NCI-H1436 treated with DMSO at 0.1 percent for 48 hours (cell line): Measurements from ENCODE around the gene STRIP2.
"Not testable (repeated sequence)": the region's sequence is repeated elsewhere in the genome, so short reads cannot be mapped to it uniquely, and the experiment has no call there.

Source experiments
- DNase-seq: peaks from one replicate; lab custom pipeline; 2025; lab: John Stamatoyannopoulos, UW

Gene STRIP2

GRCh38 chr7:129423700-129424410 is 10.4 kb upstream of the STRIP2 start:
- no peak for DNase-seq

DNA sequence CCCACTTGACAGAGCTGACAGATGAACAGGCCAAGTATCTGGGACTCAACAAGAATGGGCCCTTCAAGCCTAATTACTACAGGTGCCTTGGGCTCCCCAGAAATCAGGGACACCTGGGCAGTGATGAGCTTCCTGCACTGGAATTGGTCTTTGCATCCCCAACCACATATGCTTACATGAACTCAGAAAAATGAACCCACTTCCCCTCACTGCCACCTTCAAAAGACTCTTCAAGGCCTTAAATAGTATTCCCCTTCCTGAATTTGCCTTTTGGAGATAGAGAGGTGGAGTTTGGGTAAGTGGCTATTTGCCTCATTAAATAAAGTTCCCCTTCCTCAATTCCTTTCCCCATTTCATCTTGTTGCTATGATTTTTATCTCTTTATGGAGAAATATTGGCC is 7.8 kb upstream of the STRIP2 start:
- DNase-seq: no peak

DNA sequence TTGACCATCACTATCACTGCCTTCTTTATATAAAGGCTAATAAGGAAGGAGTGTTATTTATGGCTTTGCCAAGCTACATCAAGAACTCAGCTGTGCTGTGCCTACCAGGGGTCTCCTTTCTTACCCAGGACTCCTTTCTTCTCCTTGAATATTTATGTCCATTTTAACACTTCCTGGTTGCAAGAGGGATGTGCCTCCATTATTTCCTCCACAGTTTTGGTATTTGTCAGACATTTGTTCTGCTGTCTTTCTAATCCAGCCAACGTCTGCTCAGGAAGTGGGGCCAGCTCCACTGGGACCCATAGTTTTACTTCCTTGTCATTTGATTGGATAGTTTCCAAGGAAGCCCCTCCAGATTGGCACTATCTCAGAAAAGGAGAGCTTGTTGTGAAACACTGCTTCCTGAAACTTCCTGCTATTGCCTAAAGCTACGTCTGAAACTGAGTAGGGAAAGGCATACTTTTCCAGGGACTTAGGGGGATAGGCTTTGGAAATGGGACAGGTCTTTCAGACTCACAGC is 6.6 kb upstream of the STRIP2 start:
- DNase-seq: no peak

DNA sequence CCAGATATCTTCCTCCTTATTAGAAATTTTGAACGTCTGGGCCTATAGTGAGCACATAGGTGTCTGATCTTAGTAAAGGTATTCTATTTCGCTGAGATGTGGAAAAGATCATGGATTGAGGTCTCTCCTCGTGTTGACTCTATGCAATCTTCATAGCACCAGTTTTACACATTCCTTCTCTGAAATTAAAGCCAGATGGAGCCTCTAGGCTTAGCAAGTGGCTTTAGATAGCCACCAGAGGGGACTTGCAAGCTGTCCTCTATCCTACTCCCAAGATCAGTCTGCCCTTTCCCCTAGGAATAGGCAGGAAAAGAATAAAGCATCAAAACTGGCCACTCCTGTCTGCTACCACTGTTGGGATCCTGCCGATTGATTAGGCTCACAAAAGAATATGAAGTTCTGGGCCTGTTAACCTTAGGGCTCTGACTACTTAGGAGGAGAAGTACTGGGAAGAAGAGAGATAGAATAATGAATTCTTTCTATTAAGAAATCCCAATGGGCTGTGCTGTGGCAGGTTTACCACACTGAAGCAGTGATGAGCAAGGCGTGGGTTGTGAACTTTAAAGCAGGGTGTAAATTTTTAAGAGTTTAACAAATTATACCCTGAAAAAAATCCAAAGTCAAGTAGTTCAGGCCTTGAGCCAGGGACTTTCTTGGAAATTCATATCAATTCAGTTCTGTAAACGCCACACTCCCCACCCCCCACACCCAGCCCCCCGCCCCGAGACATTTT is 2.2 kb upstream of the STRIP2 start:
- no peak for DNase-seq

GRCh38 chr7:129434675-129435318 is 565 bp downstream of the STRIP2 start:
- no peak for DNase-seq

DNA sequence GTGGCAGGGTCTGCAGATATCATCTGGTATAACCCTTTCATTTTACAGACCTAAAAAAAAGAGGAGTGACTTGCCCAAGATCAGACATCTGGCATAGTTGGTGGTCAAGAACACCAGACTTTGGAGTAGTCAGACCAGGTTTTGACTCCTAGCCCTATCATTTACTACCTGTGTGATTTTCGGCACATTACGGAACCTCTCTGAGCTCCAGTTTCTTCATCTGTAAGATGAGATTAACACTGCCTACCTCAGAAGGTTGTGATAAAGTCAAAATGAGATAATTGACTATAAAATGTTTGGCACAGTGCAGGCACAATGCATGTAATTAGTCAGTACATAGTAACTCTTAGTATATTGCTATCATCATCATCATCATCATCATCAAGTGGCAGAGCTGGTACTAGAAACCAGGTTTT is 1.2 kb downstream of the STRIP2 start:
- no peak for DNase-seq

DNA sequence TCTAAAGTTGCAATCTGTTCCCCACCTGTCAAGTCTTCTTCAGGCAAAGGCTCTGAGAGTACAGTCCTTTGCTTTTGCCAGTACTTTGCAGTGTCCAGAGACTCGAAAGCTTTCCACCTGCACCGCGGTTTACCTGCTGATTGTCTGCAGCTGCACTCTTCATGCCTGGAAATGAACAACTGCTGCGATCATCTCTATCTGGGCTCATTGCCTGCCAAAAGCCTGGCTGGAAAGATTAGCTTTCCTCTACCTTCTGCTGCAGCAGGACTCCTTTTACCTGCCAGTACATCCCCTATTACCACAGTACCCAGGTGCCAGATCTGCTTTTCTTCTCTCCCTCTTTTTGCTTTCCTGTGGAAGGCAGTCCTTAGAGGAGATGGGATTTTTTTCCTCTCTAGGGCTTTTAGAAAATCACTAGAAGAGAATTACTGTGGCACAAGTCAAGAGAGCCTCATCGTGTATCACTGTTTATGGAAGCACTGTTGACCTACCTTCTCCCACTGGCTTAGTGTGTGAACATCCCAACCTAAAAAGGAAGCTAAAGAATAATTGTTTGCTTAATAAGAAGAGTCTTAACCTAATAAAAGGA is 2.2 kb downstream of the STRIP2 start:
- DNase-seq: no peak

DNA sequence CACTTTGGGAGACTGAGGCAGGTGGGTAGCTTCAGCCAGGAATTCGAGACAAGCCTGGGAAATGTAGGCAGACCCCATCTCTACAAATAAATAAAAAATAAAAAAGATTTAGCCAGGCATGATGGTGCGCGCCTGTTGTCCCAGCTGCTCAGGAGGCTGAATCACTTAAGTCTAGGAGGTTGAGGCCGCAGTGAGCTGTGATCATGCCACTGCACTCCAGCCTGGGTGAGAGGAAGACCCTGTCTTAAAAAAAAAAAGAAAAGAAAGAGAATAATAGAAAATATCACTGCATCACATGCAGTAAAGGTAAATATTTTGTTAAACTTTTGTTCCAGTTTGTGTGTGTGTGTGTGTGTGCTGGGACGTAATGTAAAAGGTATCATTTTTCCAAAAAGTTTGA is 3.0 kb downstream of the STRIP2 start:
- DNase-seq: no peak

GRCh38 chr7:129438281-129438838 is 4.1 kb downstream of the STRIP2 start:
- no peak for DNase-seq

DNA sequence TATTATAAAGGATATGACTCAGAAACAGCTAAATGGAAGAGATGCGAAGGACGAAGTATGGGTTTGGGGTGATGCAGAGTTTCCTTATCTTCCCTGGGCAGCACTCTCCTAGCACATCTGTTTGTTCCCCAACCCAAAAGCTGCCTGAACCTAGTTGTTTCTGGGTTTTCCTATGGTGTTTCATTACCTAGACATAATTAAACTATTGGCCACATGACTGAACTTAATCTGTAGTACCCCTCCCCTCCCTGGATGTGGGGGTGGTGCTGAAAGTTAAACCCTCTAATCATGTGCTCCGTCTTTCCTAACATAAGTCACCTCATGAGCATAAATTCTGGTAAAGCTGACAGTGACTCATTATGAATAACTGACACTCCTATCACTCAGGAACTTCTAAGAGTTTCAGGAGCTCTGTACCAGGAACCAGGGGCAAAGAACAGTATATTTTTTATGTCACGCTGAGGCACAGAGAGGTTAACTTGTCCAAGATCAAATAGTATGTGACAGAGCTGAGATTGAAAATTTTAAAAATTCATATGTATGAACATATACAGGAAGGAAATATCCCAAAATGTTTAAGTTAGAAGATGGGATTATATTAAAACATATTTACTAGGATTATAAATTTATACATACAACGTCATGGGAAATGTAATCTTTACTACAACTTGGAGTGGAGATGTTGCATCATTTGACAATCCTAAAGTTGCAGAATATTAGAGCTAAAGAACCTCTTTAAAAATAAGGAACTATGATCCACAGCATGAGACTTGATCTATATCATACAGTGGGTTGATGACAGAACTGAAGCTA is 4.8 kb downstream of the STRIP2 start:
- DNase-seq: no peak

GRCh38 chr7:129439963-129440625 is 5.9 kb downstream of the STRIP2 start:
- no peak for DNase-seq

GRCh38 chr7:129443612-129444011 is 9.4 kb downstream of the STRIP2 start:
- no peak for DNase-seq

- DNase-seq: not testable (repeated sequence)
These were observed 10.5 kb downstream of the STRIP2 start for GRCh38 chr7:129444776-129445175.

GRCh38 chr7:129446925-129447324 is 12.7 kb downstream of the STRIP2 start:
- DNase-seq: not testable (repeated sequence)

GRCh38 chr7:129447445-129447844 is 13.2 kb downstream of the STRIP2 start:
- not testable (repeated sequence) for DNase-seq

DNA sequence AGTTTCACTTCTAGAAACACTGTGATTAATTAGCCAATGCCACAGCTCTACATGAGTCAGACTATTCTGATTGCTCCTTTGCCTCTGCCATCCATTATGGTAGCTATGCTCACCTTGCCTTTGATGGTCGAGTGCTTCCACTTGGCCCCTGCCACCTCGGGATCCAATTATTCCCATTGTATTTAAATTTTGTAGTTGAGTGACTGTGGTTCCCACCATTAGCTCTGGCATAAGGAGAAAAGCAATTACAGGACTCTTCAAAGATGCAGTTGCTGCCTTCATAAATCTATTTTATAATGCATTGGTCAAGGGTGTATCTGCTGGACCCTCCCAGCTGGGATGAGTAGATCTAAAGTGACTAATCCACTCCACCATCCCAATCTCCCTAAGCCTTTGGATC is 14.4 kb downstream of the STRIP2 start:
- not testable (repeated sequence) for DNase-seq

- DNase-seq: no peak
These were observed 16.1 kb downstream of the STRIP2 start for GRCh38 chr7:129450295-129450694.

GRCh38 chr7:129452589-129453231 is 18.5 kb downstream of the STRIP2 start:
- DNase-seq: no peak

GRCh38 chr7:129453510-129454248 is 19.4 kb downstream of the STRIP2 start:
- no peak for DNase-seq

DNA sequence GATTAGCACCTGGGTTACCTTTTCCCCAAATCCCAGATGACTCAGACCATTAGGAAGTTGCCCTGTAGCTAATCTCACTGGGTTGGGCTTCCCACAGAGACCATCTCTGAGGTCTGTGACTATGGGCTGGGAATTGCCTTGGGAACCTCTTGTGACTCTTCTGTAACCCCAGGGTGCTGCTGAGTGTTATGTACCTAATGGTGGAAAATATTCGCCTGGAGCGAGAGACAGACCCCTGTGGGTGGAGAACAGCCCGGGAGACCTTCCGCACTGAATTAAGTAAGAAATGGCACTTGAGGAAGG is 20.0 kb downstream of the STRIP2 start:
- no peak for DNase-seq
